Loucy (cell line): Measurements from ENCODE around the gene RAB40B.

Experiments
- CTCF ChIP-seq: fragments of 200-600 bp; sonication (generic); conservative IDR thresholded peaks from 2 replicates; pipeline ENCODE4 v1.5.1; 2014; ENCODE audit warnings: mild to moderate bottlenecking, antibody characterized with exemption, low read length
- EZH2phosphoT487 ChIP-seq: fragments of 200-600 bp; IDR thresholded peaks from 2 replicates; pipeline ENCODE4 v1.6.1; 2018; ENCODE audit warnings: antibody characterized with exemption, mild to moderate bottlenecking, moderate library complexity, borderline replicate concordance

GRCh38 chr17:82697808-82698064 is 762 bp downstream of the RAB40B start:
- TF ChIP-seq CTCF: no peak
- no peak for TF ChIP-seq EZH2phosphoT487
